Measurements from ENCODE around the gene ADAM17. TPM values are rescaled to one million over a fixed set of nuclear protein-coding genes. Genes with fewer than 3 reads are reported as not detected.

Gene ADAM17
- total RNA-seq, 2 donors from 2014 or later, result 49.1 to 50.4 TPM

- no peaks in the 10 kb centered on the region for H3K27me3 ChIP-seq (ENCODE audit: control insufficient read depth, insufficient read depth, low read length, poor library complexity, severe bottlenecking)
- H3K36me3 Mint-ChIP-seq (ENCODE audit: low read depth), result peaks cover 2% of the 10 kb centered on the region
- H3K9me3 ChIP-seq (ENCODE audit: control insufficient read depth, low read length), result no peaks in the 10 kb centered on the region
- H3K4me3 Mint-ChIP-seq, result no peak overlapping the region
- 84 to 96% methylated on average over 3 to 4 of the region's 4 CpGs for whole genome bisulfite sequencing, 2 experiments (ENCODE audit: insufficient coverage in 1 of 2, insufficient read length in 1 of 2)
- peak overlapping the region; percentile 88 for H3K27ac Mint-ChIP-seq
- H3K4me3 ChIP-seq (ENCODE audit: low read length), result no peak overlapping the region
- no peak for DNase-seq
- H3K36me3 ChIP-seq (ENCODE audit: control insufficient read depth, insufficient read depth, low read length), result no peaks in the 10 kb centered on the region
- peaks cover 27% of the 10 kb centered on the region for H3K4me1 Mint-ChIP-seq
- no peak overlapping the region for H3K27ac ChIP-seq (ENCODE audit: low read depth, low read length)
- H3K9ac ChIP-seq (ENCODE audit: extremely low read depth, low read length, poor library complexity, severe bottlenecking), result no peak overlapping the region
- TF ChIP-seq CTCF (conservative IDR thresholded peaks at IDR 0.05), result peak; percentile 71
- peaks cover 4% of the 10 kb centered on the region for H3K4me1 ChIP-seq (ENCODE audit: control insufficient read depth, insufficient read depth, low read length)
- no peaks in the 10 kb centered on the region for H3K9me3 Mint-ChIP-seq
- H3K27me3 Mint-ChIP-seq (ENCODE audit: insufficient read depth), result no peaks in the 10 kb centered on the region
Measured at GRCh38 chr2:9573840-9574239, 18.2 kb upstream of the ADAM17 start.

- Histone ChIP-seq H3K9ac (ENCODE audit: extremely low read depth, low read length, poor library complexity, severe bottlenecking) (no peak overlapping the region), H3K36me3 (ENCODE audit: control insufficient read depth, insufficient read depth, low read length) (no peaks in the 10 kb centered on the region), H3K4me1 (ENCODE audit: control insufficient read depth, insufficient read depth, low read length) (peaks cover 4% of the 10 kb centered on the region), H3K27ac (ENCODE audit: low read depth, low read length) (no peak overlapping the region), H3K4me3 (ENCODE audit: low read length) (no peak overlapping the region), H3K9me3 (ENCODE audit: control insufficient read depth, low read length) (no peaks in the 10 kb centered on the region), H3K27me3 (ENCODE audit: control insufficient read depth, insufficient read depth, low read length, poor library complexity, severe bottlenecking) (no peaks in the 10 kb centered on the region)
- H3K27ac Mint-ChIP-seq, result peak overlapping the region; percentile 48
- 83% methylated on average over 1 of the region's 1 CpG; no CpG with 5 or more reads in 1 of the 2 experiments for WGBS, 2 experiments (ENCODE audit: insufficient coverage in 1 of 2, insufficient read length in 1 of 2)
- TF ChIP-seq CTCF (conservative IDR thresholded peaks at IDR 0.05), result no peak
- no peak for DNase-seq
- no peaks in the 10 kb centered on the region for H3K27me3 Mint-ChIP-seq (ENCODE audit: insufficient read depth)
- H3K36me3 Mint-ChIP-seq (ENCODE audit: low read depth), result peaks cover 2% of the 10 kb centered on the region
- H3K4me1 Mint-ChIP-seq, result peaks cover 27% of the 10 kb centered on the region
- H3K4me3 Mint-ChIP-seq, result no peak overlapping the region
- no peaks in the 10 kb centered on the region for H3K9me3 Mint-ChIP-seq
Measured at GRCh38 chr2:9573013-9573720, 17.5 kb upstream of the ADAM17 start.

- H3K27me3 Mint-ChIP-seq (ENCODE audit: insufficient read depth), result no peaks in the 10 kb centered on the region
- H3K9me3 Mint-ChIP-seq, result no peaks in the 10 kb centered on the region
- no peak for DNase-seq
- no peaks in the 10 kb centered on the region for H3K27me3 ChIP-seq (ENCODE audit: control insufficient read depth, insufficient read depth, low read length, poor library complexity, severe bottlenecking)
- no peaks in the 10 kb centered on the region for H3K36me3 ChIP-seq (ENCODE audit: control insufficient read depth, insufficient read depth, low read length)
- peaks cover 4% of the 10 kb centered on the region for H3K4me1 ChIP-seq (ENCODE audit: control insufficient read depth, insufficient read depth, low read length)
- no peak overlapping the region for H3K4me3 Mint-ChIP-seq
- H3K4me1 Mint-ChIP-seq, result peaks cover 25% of the 10 kb centered on the region
- 95 to 100% methylated on average over 3 to 4 of the region's 4 CpGs for WGBS, 2 experiments (ENCODE audit: insufficient coverage in 1 of 2, insufficient read length in 1 of 2)
- H3K27ac Mint-ChIP-seq, result no peak overlapping the region
- no peak overlapping the region for H3K4me3 ChIP-seq (ENCODE audit: low read length)
- TF ChIP-seq CTCF (conservative IDR thresholded peaks at IDR 0.05), result no peak
- H3K36me3 Mint-ChIP-seq (ENCODE audit: low read depth), result no peaks in the 10 kb centered on the region
- H3K9me3 ChIP-seq (ENCODE audit: control insufficient read depth, low read length), result no peaks in the 10 kb centered on the region
- no peak overlapping the region for H3K27ac ChIP-seq (ENCODE audit: low read depth, low read length)
- H3K9ac ChIP-seq (ENCODE audit: extremely low read depth, low read length, poor library complexity, severe bottlenecking), result no peak overlapping the region
Measured at GRCh38 chr2:9570182-9571060, 14.8 kb upstream of the ADAM17 start.

Measured in endodermal cell (in vitro differentiated cells).